OCI-LY3 (cell line): ENCODE results near the gene ENSA.

Experiments used
- EZH2phosphoT487 ChIP-seq: fragments of 200-600 bp; shearing (Covaris generic); IDR thresholded peaks from 2 replicates; pipeline ENCODE4 v1.6.1; 2018; ENCODE audit warnings: antibody characterized with exemption, mixed run types, low read depth
- TF ChIP-seq, protein P1 (sequence below): fragments of 200-600, 300-600 bp; sonication (generic); IDR thresholded peaks from 2 replicates; pipeline ENCODE4 v1.5.1; 2014; ENCODE audit warnings: antibody characterized with exemption, low read length, low read depth

DNA sequence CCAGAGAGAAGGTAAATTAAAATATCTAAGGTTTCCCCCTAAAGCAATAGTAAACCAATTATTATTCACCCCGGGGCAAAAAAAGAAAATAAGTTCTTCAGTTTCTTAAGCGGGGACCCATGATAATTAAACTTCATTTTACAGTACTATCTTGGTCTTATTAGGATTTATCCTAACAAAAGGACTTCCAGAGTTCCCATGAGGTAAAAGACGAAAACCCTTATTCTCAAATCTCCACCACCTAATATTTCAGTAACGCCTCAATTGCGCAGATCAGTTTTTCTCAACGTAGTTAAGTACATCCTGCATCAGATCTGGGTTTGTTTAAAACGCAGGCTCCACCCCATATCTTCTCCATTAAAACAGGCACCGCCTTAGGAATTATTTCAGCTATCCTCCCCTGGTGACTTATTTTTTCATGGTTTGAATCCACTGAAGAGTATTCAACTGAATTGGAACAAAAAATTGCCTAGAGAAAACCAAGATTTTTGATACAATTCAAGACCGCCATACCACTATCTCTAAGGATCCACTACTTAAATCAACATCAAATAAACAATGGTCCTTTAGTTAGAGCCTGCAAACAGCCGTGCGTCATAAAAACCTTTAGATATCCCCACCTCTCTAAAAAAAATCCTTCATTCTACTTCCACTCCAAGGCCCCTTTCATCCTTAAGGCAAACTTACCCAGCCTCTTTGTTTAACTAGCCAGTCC, 51.7 kb downstream of the ENSA start:
- TF ChIP-seq, protein P1, sequence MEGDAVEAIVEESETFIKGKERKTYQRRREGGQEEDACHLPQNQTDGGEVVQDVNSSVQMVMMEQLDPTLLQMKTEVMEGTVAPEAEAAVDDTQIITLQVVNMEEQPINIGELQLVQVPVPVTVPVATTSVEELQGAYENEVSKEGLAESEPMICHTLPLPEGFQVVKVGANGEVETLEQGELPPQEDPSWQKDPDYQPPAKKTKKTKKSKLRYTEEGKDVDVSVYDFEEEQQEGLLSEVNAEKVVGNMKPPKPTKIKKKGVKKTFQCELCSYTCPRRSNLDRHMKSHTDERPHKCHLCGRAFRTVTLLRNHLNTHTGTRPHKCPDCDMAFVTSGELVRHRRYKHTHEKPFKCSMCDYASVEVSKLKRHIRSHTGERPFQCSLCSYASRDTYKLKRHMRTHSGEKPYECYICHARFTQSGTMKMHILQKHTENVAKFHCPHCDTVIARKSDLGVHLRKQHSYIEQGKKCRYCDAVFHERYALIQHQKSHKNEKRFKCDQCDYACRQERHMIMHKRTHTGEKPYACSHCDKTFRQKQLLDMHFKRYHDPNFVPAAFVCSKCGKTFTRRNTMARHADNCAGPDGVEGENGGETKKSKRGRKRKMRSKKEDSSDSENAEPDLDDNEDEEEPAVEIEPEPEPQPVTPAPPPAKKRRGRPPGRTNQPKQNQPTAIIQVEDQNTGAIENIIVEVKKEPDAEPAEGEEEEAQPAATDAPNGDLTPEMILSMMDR = no peak
- TF ChIP-seq EZH2phosphoT487 = no peak
